Adrenal gland (tissue), 12 donors: Measurements from ENCODE around the gene SLC6A18. TPM values are rescaled to one million over a fixed set of nuclear protein-coding genes. Genes with fewer than 3 reads are reported as not detected.

ENCODE experiments used
- DNase-seq, 7 donors: peaks; one replicate each; pipeline ENCODE4 v3.0.0-alpha.2; 2019 to 2020
- H3K27ac ChIP-seq, 5 donors: fragments of 200-600 bp; sonication (generic) in 4 of 5; 1 replicate in 3 of 5; 2 replicates in 2 of 5; pipeline versions ENCODE4 v1.5.1 to v1.8.0; 2016 to 2020; ENCODE audit warnings: mild to moderate bottlenecking in 1 of 5
- H3K27me3 ChIP-seq: fragments of 200-600 bp; 2 replicates; pipeline ENCODE4 v1.8.0; 2021
- H3K36me3 ChIP-seq, 2 donors: fragments of 200-600 bp; replicated peaks in 1 of 2; 1 replicate in 1 of 2; 2 replicates in 1 of 2; pipeline versions ENCODE4 v1.5.1 to v1.8.0; 2018 to 2022
- H3K4me1 ChIP-seq, 2 donors: fragments of 200-600 bp; replicated peaks in 1 of 2; 1 replicate in 1 of 2; 2 replicates in 1 of 2; pipeline versions ENCODE4 v1.5.1 to v1.8.0; 2018 to 2021
- H3K4me3 ChIP-seq, 4 donors: fragments of 200-600 bp; sonication (generic) in 3 of 4; one replicate each; pipeline ENCODE4 v1.5.1; 2016 to 2018
- H3K9me3 ChIP-seq, 3 donors: fragments of 200-600 bp; sonication (generic) in 1 of 3; replicated peaks in 1 of 3; 1 replicate in 2 of 3; 2 replicates in 1 of 3; pipeline versions ENCODE4 v1.5.1 to v1.8.0; 2016 to 2021
- CTCF ChIP-seq, 6 experiments: fragments of 450-650 bp in 4 of 6; fragments of 200-600 bp in 2 of 6; sonication (generic) in 1 of 6; IDR thresholded peaks; 1 replicate in 5 of 6; 2 replicates in 1 of 6; pipeline versions ENCODE4 v1.5.1 to v1.8.0; 2016 to 2021; ENCODE audit warnings: antibody characterized with exemption in 6 of 6, mild to moderate bottlenecking in 2 of 6, moderate library complexity in 1 of 6
- POLR2A ChIP-seq, 2 donors: fragments of 450-650 bp; IDR thresholded peaks; one replicate each; pipeline ENCODE4 v1.6.1; 2017; ENCODE audit warnings: antibody characterized with exemption in 2 of 2, mild to moderate bottlenecking in 2 of 2, moderate library complexity in 1 of 2
- WGBS, 4 donors: extraction: QIAGEN DNeasy Blood & Tissue Kit in 2 of 4; methylation state at CpG; one replicate each; pipeline versions ENCODE4 v1.1.5 to v1.1.7; 2013 to 2017; 5-methylcytosine and 5-hydroxymethylcytosine counted together
- intact Hi-C, 2 donors: fragments of 100-400 bp; cut with DNase I; formaldehyde crosslinking; loops; one replicate each; pipeline versions ENCODE4 v1.14.1 to v1.15.0; 2022 to 2023
- polyA plus RNA-seq, 3 donors: library from polyadenylated mRNA; stranded (reverse); fragments of 200-250 nt in 2 of 3; fragments of 350-450 nt in 1 of 3; fragmentation: Illumina TruSeq in 1 of 3; extraction: RNeasy Lipid Tissue Mini Kit (QIAGEN cat#74804) in 1 of 3; gene quantifications; one replicate each; pipeline ENCODE4 v1.2.3, GENCODE V29; 2013 to 2014
- total RNA-seq, 9 donors: library from RNA; depleted of rRNA in 4 of 9; stranded (reverse); fragments of >200 nt in 4 of 9; fragments of 120-200 nt in 1 of 9; fragmentation: NEBNext Ultra II Directional in 1 of 9; extraction: Animal tissue kit (Norgen Biotek cat#: 25700) in 1 of 9; gene quantifications; one replicate each; pipeline versions ENCODE4 v1.1.0 to v1.2.4, GENCODE V29; 2013 to 2023
- donor health status: healthy with polysubstance abuse.
- donor health status: Bipolar disorder and iron deficiency.
- donor health status: DM: yes; HTN: yes; CAD: no.
- donor health status: DM: no; HTN: no; CAD: no.
- donor health status: DM: no; HTN: no; CAD: no.
- donor health status: DM: yes; HTN: yes; CAD: no.

Gene SLC6A18
- total and polyA plus RNA-seq, 12 donors = not detected

GRCh38 chr5:1262381-1262780, 37.2 kb downstream of the SLC6A18 start:
- no peak overlapping the region for H3K27ac ChIP-seq
- WGBS, 4 donors = 93 to 100% (median 97%) methylated on average over 1 of the region's 1 CpG
- no peaks in the 10 kb centered on the region for H3K27me3 ChIP-seq
- no peaks in the 10 kb centered on the region for H3K36me3 ChIP-seq
- TF ChIP-seq CTCF (IDR thresholded peaks at IDR 0.05) (no peak), POLR2A (IDR thresholded peaks at IDR 0.05) (no peak)
- intact Hi-C loops = no loop called here
- no peaks in the 10 kb centered on the region for H3K4me1 ChIP-seq
- DNase-seq = no peak
- no peaks in the 10 kb centered on the region for H3K9me3 ChIP-seq
- H3K4me3 ChIP-seq = no peak overlapping the region

DNA sequence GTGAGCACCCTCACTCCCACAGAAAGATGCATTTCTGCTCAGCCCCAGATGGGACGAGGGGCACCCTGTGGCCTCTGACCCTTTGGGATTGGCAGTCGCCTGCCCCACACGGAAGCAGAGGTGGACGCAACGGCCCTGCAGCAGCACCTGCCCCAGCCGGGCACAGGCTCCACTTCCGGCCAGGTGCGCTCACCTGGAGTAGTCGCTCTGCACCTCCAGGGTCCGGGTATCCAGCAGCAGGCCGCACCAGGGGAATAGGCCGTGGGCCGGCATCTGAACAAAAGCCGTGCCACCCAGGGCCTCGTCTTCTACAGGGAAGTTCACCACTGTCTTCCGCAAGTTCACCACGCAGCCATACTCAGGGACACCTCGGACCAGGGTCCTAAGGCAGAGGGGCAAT, 39.0 kb downstream of the SLC6A18 start:
- Histone ChIP-seq H3K27me3 (no peaks in the 10 kb centered on the region), H3K4me3 (no peak overlapping the region), H3K4me1 (no peaks in the 10 kb centered on the region), H3K9me3 (no peaks in the 10 kb centered on the region), H3K36me3 (no peaks in the 10 kb centered on the region), H3K27ac (no peak overlapping the region)
- 88 to 95% (median 91%) methylated on average over 8 to 18 of the region's 18 CpGs for WGBS, 4 donors
- TF ChIP-seq CTCF (IDR thresholded peaks at IDR 0.05) = no peak
- no peak for TF ChIP-seq POLR2A (IDR thresholded peaks at IDR 0.05)
- no peak for DNase-seq
- intact Hi-C loops = no loop called here

- no peak for DNase-seq
- intact Hi-C loops = no loop called here
- Histone ChIP-seq H3K4me1 (no peaks in the 10 kb centered on the region), H3K36me3 (no peaks in the 10 kb centered on the region), H3K27me3 (no peaks in the 10 kb centered on the region), H3K27ac (no peak overlapping the region), H3K9me3 (no peaks in the 10 kb centered on the region), H3K4me3 (no peak overlapping the region)
- WGBS, 4 donors = 72 to 80% (median 74%) methylated on average over 9 to 15 of the region's 15 CpGs
- TF ChIP-seq CTCF (IDR thresholded peaks at IDR 0.05) (no peak), POLR2A (IDR thresholded peaks at IDR 0.05) (no peak)
Measured at GRCh38 chr5:1265026-1265425, 39.8 kb downstream of the SLC6A18 start.

DNA sequence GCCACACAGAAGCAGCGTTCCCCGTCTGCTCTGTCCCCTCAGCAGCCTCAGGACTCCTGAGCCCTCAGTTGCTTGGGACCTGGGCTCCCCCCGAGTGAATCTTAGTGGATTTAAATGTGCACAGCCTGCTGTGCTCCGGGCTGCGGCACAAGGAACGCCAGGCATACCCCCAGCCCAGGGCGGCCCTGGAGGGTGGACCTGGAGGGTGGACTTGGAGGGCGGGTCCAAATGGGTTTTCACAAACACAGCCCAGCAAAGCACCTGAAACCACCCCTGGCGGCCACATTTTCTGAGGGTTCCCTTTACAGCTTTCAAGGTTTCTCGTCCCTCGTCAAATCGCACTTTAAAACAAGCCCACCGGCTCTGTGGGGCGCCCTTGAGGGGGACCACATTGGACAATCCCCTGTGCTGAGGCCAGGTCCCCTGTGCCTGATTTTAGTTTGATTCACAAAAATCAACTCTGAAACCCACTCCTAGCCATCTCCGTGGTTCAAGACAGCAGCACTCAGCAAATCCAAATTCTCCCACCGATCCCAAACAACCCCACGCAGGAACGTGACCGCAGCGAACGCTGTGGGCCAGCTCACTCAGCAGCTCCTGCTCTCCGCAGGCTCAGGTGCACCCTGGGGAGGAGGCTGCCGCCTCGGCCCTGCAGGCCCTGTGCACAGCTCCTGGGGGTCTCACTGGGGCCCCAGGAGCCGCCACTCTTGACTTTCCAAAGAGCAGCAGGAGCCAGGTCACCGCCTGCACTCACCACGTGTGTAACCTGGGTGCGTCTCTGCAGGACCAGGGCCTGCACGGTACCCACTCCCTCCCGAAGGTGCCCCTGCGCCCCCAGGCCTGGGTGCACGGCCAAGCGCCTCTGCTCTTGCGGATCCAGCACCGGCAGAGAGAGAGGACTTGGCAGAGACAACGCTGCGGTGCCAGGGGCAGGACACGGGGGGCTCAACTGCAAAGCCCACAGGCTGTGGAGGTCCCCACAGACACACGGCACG, 40.6 kb downstream of the SLC6A18 start:
- Histone ChIP-seq H3K4me1 (no peaks in the 10 kb centered on the region), H3K27me3 (no peaks in the 10 kb centered on the region), H3K36me3 (no peaks in the 10 kb centered on the region), H3K4me3 (no peak overlapping the region), H3K9me3 (no peaks in the 10 kb centered on the region), H3K27ac (no peak overlapping the region)
- intact Hi-C loops = no loop called here
- no peak for DNase-seq
- WGBS, 4 donors = 80 to 86% (median 84%) methylated on average over 16 to 40 of the region's 40 CpGs
- TF ChIP-seq CTCF (IDR thresholded peaks at IDR 0.05) (no peak), POLR2A (IDR thresholded peaks at IDR 0.05) (no peak)
